Activated T-helper 2 cell treated with anti-CD3 and anti-CD28 coated beads, Interferon-gamma antibody, Interleukin-2, Interleukin-4, amounts not matched to agents 10 μg/mL and 5 μg/mL and 100 μg/mL, durations not matched to agents 14 hours and 24 hours and 36 hours (primary cell): ENCODE data around the gene LPCAT3. TPM values are rescaled to one million over a fixed set of nuclear protein-coding genes. Genes with fewer than 3 reads are reported as not detected.

Experiments
- DNase-seq: peaks from one replicate; pipeline ENCODE4 v3.0.0; 2021; ENCODE audit warnings: low spot score
- H3K27ac Mint-ChIP-seq: one replicate; pipeline ENCODE4 v1.8.0; 2021; ENCODE audit warnings: mixed read lengths
- H3K27me3 Mint-ChIP-seq: one replicate; pipeline ENCODE4 v1.8.0; 2021; ENCODE audit warnings: low read depth, mixed read lengths
- H3K36me3 Mint-ChIP-seq: one replicate; pipeline ENCODE4 v1.8.0; 2021; ENCODE audit warnings: low read depth, mixed read lengths
- H3K4me1 Mint-ChIP-seq: one replicate; pipeline ENCODE4 v1.8.0; 2021; ENCODE audit warnings: low read depth, mixed read lengths
- H3K4me3 Mint-ChIP-seq: one replicate; pipeline ENCODE4 v1.8.0; 2021; ENCODE audit warnings: low read depth, mild to moderate bottlenecking, moderate library complexity, mixed read lengths
- H3K9me3 Mint-ChIP-seq: one replicate; pipeline ENCODE4 v1.8.0; 2021; ENCODE audit warnings: mixed read lengths
- intact Hi-C: fragments of 100-400 bp; cut with micrococcal nuclease; formaldehyde crosslinking; loops from one replicate; pipeline ENCODE4 v1.15.1; 2023
- total RNA-seq: library from RNA; stranded (reverse); gene quantifications from 2 replicates; pipeline ENCODE4 v1.2.3, GENCODE V29; 2022

LPCAT3 gene
- total RNA-seq, 1 donor from 2014 or later, result 30.9 TPM

- intact Hi-C loops, result loop anchor here (5.0 kb wide), 1 partner anchor 419 kb away; the partner anchor contains the start of gene GAPDH
- DNase-seq, result peak; percentile 53
- Mint-ChIP-seq H3K9me3 (no peaks in the 10 kb centered on the region), H3K4me1 (peaks cover 68% of the 10 kb centered on the region), H3K4me3 (peak within 1 kb of the TSS; percentile 94), H3K36me3 (peaks cover 61% of the 10 kb centered on the region), H3K27ac (peak within 1 kb of the TSS; percentile 97), H3K27me3 (no peaks in the 10 kb centered on the region)
These were observed 67.3 kb downstream of the LPCAT3 start, which contains the start of gene PTPN6 for GRCh38 chr12:6950811-6951540. Gene PTPN6, plus strand, starts transcription at chr12:6951356. Its CDS starts 157 bp downstream, at chr12:6951513.

- H3K27me3 Mint-ChIP-seq, result no peaks in the 10 kb centered on the region
- peak overlapping the region; percentile 97 for H3K27ac Mint-ChIP-seq
- intact Hi-C loops, result loop anchor here (5.0 kb wide), 1 partner anchor 418 kb away; the partner anchor contains the start of gene GAPDH
- H3K4me1 Mint-ChIP-seq, result peaks cover 68% of the 10 kb centered on the region
- DNase-seq, result no peak
- no peaks in the 10 kb centered on the region for H3K9me3 Mint-ChIP-seq
- H3K36me3 Mint-ChIP-seq, result peaks cover 56% of the 10 kb centered on the region
- peak overlapping the region; percentile 94 for H3K4me3 Mint-ChIP-seq
These were observed 67.9 kb downstream of the LPCAT3 start for GRCh38 chr12:6950401-6950801.

GRCh38 chr12:6948873-6949594, 69.2 kb downstream of the LPCAT3 start:
- Mint-ChIP-seq H3K27me3 (no peaks in the 10 kb centered on the region), H3K4me1 (peaks cover 65% of the 10 kb centered on the region), H3K9me3 (no peaks in the 10 kb centered on the region), H3K27ac (peak overlapping the region; percentile 80), H3K4me3 (peak overlapping the region; percentile 40), H3K36me3 (peaks cover 46% of the 10 kb centered on the region)
- no peak for DNase-seq
- intact Hi-C loops, result loop anchor here (10.0 kb wide), 1 partner anchor 1046 kb away; no protein-coding TSS in a partner anchor

- peak overlapping the region; percentile 47 for H3K4me3 Mint-ChIP-seq
- DNase-seq, result no peak
- H3K4me1 Mint-ChIP-seq, result peaks cover 62% of the 10 kb centered on the region
- intact Hi-C loops, result loop anchor here (10.0 kb wide), 1 partner anchor 1047 kb away; no protein-coding TSS in a partner anchor
- no peaks in the 10 kb centered on the region for H3K9me3 Mint-ChIP-seq
- peak overlapping the region; percentile 69 for H3K27ac Mint-ChIP-seq
- no peaks in the 10 kb centered on the region for H3K27me3 Mint-ChIP-seq
- peaks cover 33% of the 10 kb centered on the region for H3K36me3 Mint-ChIP-seq
These were observed 70.7 kb downstream of the LPCAT3 start for GRCh38 chr12:6947615-6948014.

GRCh38 chr12:6946920-6947374, 71.3 kb downstream of the LPCAT3 start:
- DNase-seq, result no peak
- peak overlapping the region; percentile 84 for H3K4me3 Mint-ChIP-seq
- H3K4me1 Mint-ChIP-seq, result peaks cover 64% of the 10 kb centered on the region
- intact Hi-C loops, result loop anchor here (10.0 kb wide), 1 partner anchor 1048 kb away; no protein-coding TSS in a partner anchor
- no peaks in the 10 kb centered on the region for H3K27me3 Mint-ChIP-seq
- H3K36me3 Mint-ChIP-seq, result peaks cover 32% of the 10 kb centered on the region
- no peaks in the 10 kb centered on the region for H3K9me3 Mint-ChIP-seq
- H3K27ac Mint-ChIP-seq, result peak overlapping the region; percentile 99

- no peaks in the 10 kb centered on the region for H3K9me3 Mint-ChIP-seq
- no peaks in the 10 kb centered on the region for H3K27me3 Mint-ChIP-seq
- peaks cover 29% of the 10 kb centered on the region for H3K36me3 Mint-ChIP-seq
- H3K4me1 Mint-ChIP-seq, result peaks cover 62% of the 10 kb centered on the region
- peak overlapping the region; percentile 99 for H3K27ac Mint-ChIP-seq
- intact Hi-C loops, result loop anchor here (10.0 kb wide), 1 partner anchor 1049 kb away; no protein-coding TSS in a partner anchor
- H3K4me3 Mint-ChIP-seq, result peak overlapping the region; percentile 84
- DNase-seq, result peak; percentile 67
These were observed 72.0 kb downstream of the LPCAT3 start for GRCh38 chr12:6946033-6946919.

GRCh38 chr12:6945613-6946012, 72.7 kb downstream of the LPCAT3 start:
- Mint-ChIP-seq H3K27me3 (no peaks in the 10 kb centered on the region), H3K4me1 (peaks cover 60% of the 10 kb centered on the region), H3K9me3 (no peaks in the 10 kb centered on the region), H3K36me3 (peaks cover 33% of the 10 kb centered on the region), H3K4me3 (peak overlapping the region; percentile 84), H3K27ac (peak overlapping the region; percentile 99)
- DNase-seq, result no peak
- intact Hi-C loops, result loop anchor here (10.0 kb wide), 1 partner anchor 1049 kb away; no protein-coding TSS in a partner anchor

- intact Hi-C loops, result loop anchor here (1.0 to 10.0 kb wide), 7 partner anchors 9 to 1050 kb away; partner anchors contain the start of genes C1RL, EMG1, LPCAT3 and PHB2
- no peaks in the 10 kb centered on the region for H3K27me3 Mint-ChIP-seq
- peak; percentile 84 for DNase-seq
- peak overlapping the region; percentile 84 for H3K4me3 Mint-ChIP-seq
- H3K9me3 Mint-ChIP-seq, result no peaks in the 10 kb centered on the region
- peaks cover 50% of the 10 kb centered on the region for H3K4me1 Mint-ChIP-seq
- peak overlapping the region; percentile 99 for H3K27ac Mint-ChIP-seq
- H3K36me3 Mint-ChIP-seq, result peaks cover 40% of the 10 kb centered on the region
These were observed 73.7 kb downstream of the LPCAT3 start for GRCh38 chr12:6944381-6945186.

GRCh38 chr12:6943722-6944380, 74.4 kb downstream of the LPCAT3 start, which contains the start of the genes C12orf57 and RNU7-1:
Gene C12orf57, plus strand, starts transcription at chr12:6944022. Its CDS starts 100 bp downstream, at chr12:6944122.
Gene RNU7-1, plus strand, starts transcription at chr12:6943816.
- H3K4me1 Mint-ChIP-seq, result peaks cover 46% of the 10 kb centered on the region
- intact Hi-C loops, result loop anchor here (1.0 to 10.0 kb wide), 8 partner anchors 9 to 1051 kb away; partner anchors contain the start of genes C1RL, EMG1, LPCAT3 and PHB2
- no peaks in the 10 kb centered on the region for H3K9me3 Mint-ChIP-seq
- H3K27ac Mint-ChIP-seq, result peak within 1 kb of the TSS; percentile 99
- peak; percentile 79 for DNase-seq
- H3K4me3 Mint-ChIP-seq, result peak within 1 kb of the TSS; percentile 84
- peaks cover 39% of the 10 kb centered on the region for H3K36me3 Mint-ChIP-seq
- no peaks in the 10 kb centered on the region for H3K27me3 Mint-ChIP-seq

- DNase-seq, result peak; percentile 76
- Mint-ChIP-seq H3K9me3 (no peaks in the 10 kb centered on the region), H3K27me3 (no peaks in the 10 kb centered on the region), H3K27ac (peak overlapping the region; percentile 99), H3K36me3 (peaks cover 39% of the 10 kb centered on the region), H3K4me3 (peak overlapping the region; percentile 84), H3K4me1 (peaks cover 45% of the 10 kb centered on the region)
- intact Hi-C loops, result loop anchor here (1.0 to 10.0 kb wide), 4 partner anchors 52 to 1051 kb away; partner anchors contain the start of genes C1RL and LPCAT3
These were observed 74.9 kb downstream of the LPCAT3 start for GRCh38 chr12:6943389-6943721.

GRCh38 chr12:6942331-6942665, 76.0 kb downstream of the LPCAT3 start:
- H3K4me1 Mint-ChIP-seq, result peaks cover 38% of the 10 kb centered on the region
- peak overlapping the region; percentile 99 for H3K27ac Mint-ChIP-seq
- H3K27me3 Mint-ChIP-seq, result no peaks in the 10 kb centered on the region
- peaks cover 37% of the 10 kb centered on the region for H3K36me3 Mint-ChIP-seq
- no peaks in the 10 kb centered on the region for H3K9me3 Mint-ChIP-seq
- DNase-seq, result no peak
- intact Hi-C loops, result loop anchor here (5.0 to 10.0 kb wide), 3 partner anchors 75 to 1053 kb away; partner anchors contain the start of genes C1RL and LPCAT3
- H3K4me3 Mint-ChIP-seq, result no peak overlapping the region
